AG04450 (cell line): ENCODE results near the gene TEX38. TPM values are rescaled to one million over a fixed set of nuclear protein-coding genes. Genes with fewer than 3 reads are reported as not detected.

ENCODE experiments used
- CTCF ChIA-PET: fragments of 300-600, 350-600 bp; formaldehyde crosslinking; extraction: SDS; loops from one replicate; lab custom pipeline; 2022; ENCODE audit warnings: antibody characterized with exemption, inconsistent platforms; lab: Charles Lee
- POLR2A ChIA-PET: fragments of 350-600 bp; formaldehyde crosslinking; extraction: SDS; loops from one replicate; lab custom pipeline; 2021; ENCODE audit warnings: antibody characterized with exemption, inconsistent platforms; lab: Yijun Ruan, JAX
- DNase-seq: peaks from one replicate; pipeline ENCODE4 v3.0.0-alpha.2; 2011; ENCODE audit warnings: low read depth, low spot score
- H3K27ac ChIP-seq: one replicate; pipeline ENCODE4 v1.5.1; 2012; ENCODE audit warnings: low read depth, low read length, control low read depth
- H3K27me3 ChIP-seq: one replicate; pipeline ENCODE4 v1.6.0; 2012; ENCODE audit warnings: low read length; ENCODE audit not compliant: control insufficient read depth, insufficient read depth
- H3K4me3 ChIP-seq: 2 replicates; pipeline ENCODE4 v1.5.1; 2011; ENCODE audit warnings: mild to moderate bottlenecking, low read depth, low read length, control low read depth
- H3K9me3 ChIP-seq: 2 replicates; pipeline ENCODE4 v1.5.1; 2012; ENCODE audit warnings: low read length; ENCODE audit not compliant: control insufficient read depth, insufficient read depth
- CTCF ChIP-seq: IDR thresholded peaks from 2 replicates; pipeline ENCODE4 v1.5.1; 2011; ENCODE audit warnings: low read depth, low read length, control low read depth, inconsistent platforms
- polyA plus RNA-seq: library from polyadenylated mRNA; depleted of rRNA; stranded (reverse); fragments of >200 nt; gene quantifications from 2 replicates; pipeline ENCODE4 v1.2.3, GENCODE V29; 2011

TEX38 gene
- polyA plus RNA-seq, 1 experiment = not detected

- TF ChIP-seq CTCF = no peak
- CTCF ChIA-PET = interaction anchor here (0.9 to 1.1 kb wide), 2 partner anchors 13 to 87 kb away, joined by 4 read pairs; no protein-coding TSS in a partner anchor
- POLR2A ChIA-PET = no interaction called here
These were observed 36.4 kb upstream of the TEX38 start for GRCh38 chr1:46635205-46635604.

GRCh38 chr1:46637444-46638083 lies 34.1 kb upstream of the TEX38 start:
- H3K27ac ChIP-seq = no peak overlapping the region

More at GRCh38 chr1:46635205-46635604, 36.4 kb upstream of the TEX38 start:
- no peak for DNase-seq
- Histone ChIP-seq H3K4me3 (no peak overlapping the region), H3K27me3 (no peaks in the 10 kb centered on the region), H3K9me3 (no peaks in the 10 kb centered on the region), H3K27ac (no peak overlapping the region)

GRCh38 chr1:46638921-46639320 lies 32.7 kb upstream of the TEX38 start:
- ChIA-PET POLR2A (no interaction called here), CTCF (no interaction called here)
- H3K27ac ChIP-seq = no peak overlapping the region
- H3K4me3 ChIP-seq = no peak overlapping the region
- DNase-seq = no peak
- no peaks in the 10 kb centered on the region for H3K9me3 ChIP-seq
- H3K27me3 ChIP-seq = no peaks in the 10 kb centered on the region
- no peak for TF ChIP-seq CTCF

More at GRCh38 chr1:46637444-46638083, 34.1 kb upstream of the TEX38 start:
- ChIA-PET CTCF (interaction anchor here (0.7 kb wide), 1 partner anchor 17 kb away, joined by 6 read pairs; no protein-coding TSS in a partner anchor), POLR2A (no interaction called here)
- H3K4me3 ChIP-seq = no peak overlapping the region
- no peaks in the 10 kb centered on the region for H3K27me3 ChIP-seq
- TF ChIP-seq CTCF = no peak
- no peaks in the 10 kb centered on the region for H3K9me3 ChIP-seq
- DNase-seq = no peak

- ChIA-PET CTCF (no interaction called here), POLR2A (no interaction called here)
- Histone ChIP-seq H3K4me3 (no peak overlapping the region), H3K9me3 (no peaks in the 10 kb centered on the region), H3K27me3 (no peaks in the 10 kb centered on the region), H3K27ac (no peak overlapping the region)
- no peak for DNase-seq
- no peak for TF ChIP-seq CTCF
These were observed 32.1 kb upstream of the TEX38 start for GRCh38 chr1:46639547-46639946.

GRCh38 chr1:46642115-46642680 lies 29.5 kb upstream of the TEX38 start:
- Histone ChIP-seq H3K27ac (no peak overlapping the region), H3K9me3 (no peaks in the 10 kb centered on the region), H3K27me3 (no peaks in the 10 kb centered on the region), H3K4me3 (no peak overlapping the region)
- DNase-seq = no peak
- CTCF ChIA-PET = interaction anchor here (1.2 kb wide), 1 partner anchor 83 kb away, joined by 4 read pairs; no protein-coding TSS in a partner anchor
- no peak for TF ChIP-seq CTCF
- POLR2A ChIA-PET = no interaction called here
